ENCODE data around the gene ELMO1.

ELMO1 gene

GRCh38 chr7:37196676-37197075 lies 252.0 kb downstream of the ELMO1 start:
- no peak for TF ChIP-seq CTCF (IDR thresholded peaks at IDR 0.05)
- Histone ChIP-seq H3K4me3 (no peak overlapping the region), H3K27ac (no peak overlapping the region)
- DNase-seq (ENCODE audit: low spot score), result no peak

- no peak overlapping the region for H3K27ac ChIP-seq
- no peak for TF ChIP-seq CTCF (IDR thresholded peaks at IDR 0.05)
- H3K4me3 ChIP-seq, result no peak overlapping the region
- no peak for DNase-seq (ENCODE audit: low spot score)
Observed at GRCh38 chr7:37195388-37195787, 253.3 kb downstream of the ELMO1 start.

DNA sequence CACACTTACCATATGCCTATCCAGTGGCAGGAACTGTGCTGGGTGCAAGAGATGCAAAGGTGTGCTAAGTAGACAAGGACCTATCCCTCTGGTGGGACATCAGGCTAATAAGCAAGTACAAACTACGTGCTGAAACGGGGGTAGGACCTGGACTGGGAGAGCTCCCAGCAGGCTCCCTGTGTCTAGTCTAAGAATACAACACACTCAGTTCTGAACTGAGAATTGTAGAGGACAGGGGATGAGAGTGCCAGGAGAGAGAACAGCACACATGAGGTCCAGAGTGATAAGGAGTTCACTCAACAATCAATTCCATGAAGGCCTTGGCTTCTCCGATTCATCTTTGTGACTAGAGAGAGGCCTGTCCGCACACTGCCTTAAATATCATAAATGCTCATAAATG lies 253.7 kb downstream of the ELMO1 start:
- no peak for TF ChIP-seq CTCF (IDR thresholded peaks at IDR 0.05)
- no peak overlapping the region for H3K27ac ChIP-seq

DNA sequence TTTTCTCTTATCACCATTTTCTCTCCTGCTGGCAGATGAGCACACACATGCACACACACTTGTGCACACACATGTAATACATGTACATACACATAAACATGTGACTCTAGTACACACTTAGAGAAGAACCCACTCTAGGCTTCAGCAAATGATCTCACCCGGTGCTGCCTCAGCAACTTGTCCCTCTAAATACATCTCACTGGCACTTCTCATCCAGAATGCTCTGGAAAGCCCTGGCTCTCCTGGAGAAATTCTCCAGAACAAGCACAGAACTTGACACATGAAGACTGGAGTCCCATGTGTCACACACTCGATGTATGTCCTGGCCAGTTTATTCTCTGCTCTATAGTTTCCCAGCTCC lies 254.9 kb downstream of the ELMO1 start:
- no peak for DNase-seq (ENCODE audit: low spot score)
- no peak for TF ChIP-seq CTCF (IDR thresholded peaks at IDR 0.05)
- H3K27ac ChIP-seq, result peak overlapping the region; percentile 64 to 69
- H3K4me3 ChIP-seq, result peak overlapping the region; percentile 60

More for the DNA sequence above, 253.7 kb downstream of the ELMO1 start:
- no peak overlapping the region for H3K4me3 ChIP-seq
- no peak for DNase-seq (ENCODE audit: low spot score)

- Histone ChIP-seq H3K27ac (peak overlapping the region; percentile 64 to 69), H3K4me3 (peak overlapping the region; percentile 60)
- no peak for DNase-seq (ENCODE audit: low spot score)
- TF ChIP-seq CTCF (IDR thresholded peaks at IDR 0.05), result no peak
Observed at GRCh38 chr7:37193087-37193774, 255.4 kb downstream of the ELMO1 start.

GRCh38 chr7:37191797-37192196 lies 256.9 kb downstream of the ELMO1 start:
- H3K4me3 ChIP-seq, result no peak overlapping the region
- DNase-seq (ENCODE audit: low spot score), result no peak
- no peak overlapping the region for H3K27ac ChIP-seq
- TF ChIP-seq CTCF (IDR thresholded peaks at IDR 0.05), result no peak

GRCh38 chr7:37187179-37187578 lies 261.5 kb downstream of the ELMO1 start:
- TF ChIP-seq CTCF (IDR thresholded peaks at IDR 0.05), result no peak
- Histone ChIP-seq H3K4me3 (no peak overlapping the region), H3K27ac (no peak overlapping the region)
- no peak for DNase-seq (ENCODE audit: low spot score)
